T1000 (cell line): ENCODE results near the gene IFITM1.
"Not testable (repeated sequence)": the region's sequence is repeated elsewhere in the genome, so short reads cannot be mapped to it uniquely, and the experiment has no call there.

Source experiments
- DNase-seq: peaks from one replicate; lab custom pipeline; 2025; ENCODE audit warnings: mixed read lengths; lab: John Stamatoyannopoulos, UW

Gene IFITM1

DNA sequence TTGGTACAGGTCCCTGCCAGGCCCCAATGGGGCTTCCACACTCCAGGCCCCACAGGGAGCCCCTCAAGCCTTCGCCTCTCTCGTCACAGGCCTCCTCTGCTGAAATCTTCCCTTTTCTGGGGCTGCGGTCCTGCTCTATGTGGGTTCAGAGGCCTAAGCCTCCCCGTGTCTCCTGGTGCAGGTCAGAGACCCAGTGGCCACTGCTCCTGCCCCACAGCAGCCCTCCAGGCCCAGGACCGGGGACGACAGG lies 12.7 kb downstream of the IFITM1 start:
- no peak for DNase-seq

- DNase-seq: no peak
These were observed 13.2 kb downstream of the IFITM1 start for GRCh38 chr11:326842-327580.

- DNase-seq: no peak
These were observed 13.7 kb downstream of the IFITM1 start for GRCh38 chr11:327581-327923.

DNA sequence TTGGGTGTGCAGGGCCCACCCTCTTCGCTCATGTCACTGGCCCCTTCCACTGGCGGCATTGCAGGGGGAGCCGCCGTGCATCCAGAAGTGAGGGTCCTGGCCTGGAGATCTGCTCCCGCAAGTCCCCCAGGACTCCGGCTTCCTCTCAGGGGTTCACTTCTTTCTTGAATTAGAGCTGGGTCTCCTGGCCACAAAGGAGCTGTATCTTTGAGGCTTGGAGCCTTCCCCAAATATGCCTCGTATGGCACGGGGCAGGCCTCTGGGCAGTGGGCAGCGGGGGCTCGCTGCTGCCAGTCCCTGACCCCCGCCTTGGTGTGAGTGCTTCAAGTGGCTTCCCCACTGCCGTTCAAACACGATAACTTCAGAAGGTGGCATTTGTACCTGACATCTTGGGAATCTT lies 14.2 kb downstream of the IFITM1 start:
- no peak for DNase-seq

DNA sequence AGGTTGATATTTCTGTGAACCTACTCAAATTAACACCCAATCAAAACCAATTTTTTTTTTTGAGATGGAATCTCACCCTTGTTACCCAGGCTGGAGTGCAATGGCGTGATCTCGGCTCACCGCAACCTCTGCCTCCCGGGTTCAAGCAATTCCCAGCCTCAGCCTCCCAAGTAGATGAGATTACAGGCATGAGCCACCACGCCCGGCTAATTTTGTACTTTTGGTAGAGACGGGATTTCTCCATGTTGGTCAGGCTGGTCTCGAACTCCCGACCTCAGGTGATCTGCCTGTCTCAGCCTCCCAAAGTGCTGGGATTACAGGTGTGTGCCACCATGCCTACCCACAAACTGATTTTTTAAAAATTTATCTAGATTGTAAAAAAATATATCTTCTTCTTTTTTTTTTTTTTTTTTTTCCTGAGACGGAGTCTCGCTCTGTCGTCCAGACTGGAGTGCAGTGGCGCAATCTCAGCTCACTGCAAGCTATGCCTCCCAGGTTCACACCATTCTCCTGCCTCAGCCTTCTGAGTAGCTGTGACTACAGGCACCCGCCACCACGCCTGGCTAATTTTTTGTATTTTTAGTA lies 14.8 kb downstream of the IFITM1 start:
- not testable (repeated sequence) for DNase-seq

- DNase-seq: no peak
These were observed 16.0 kb downstream of the IFITM1 start for GRCh38 chr11:329886-330253.

GRCh38 chr11:330307-330693 lies 16.5 kb downstream of the IFITM1 start:
- no peak for DNase-seq

- DNase-seq: no peak
These were observed 17.0 kb downstream of the IFITM1 start for GRCh38 chr11:330694-331357.

DNA sequence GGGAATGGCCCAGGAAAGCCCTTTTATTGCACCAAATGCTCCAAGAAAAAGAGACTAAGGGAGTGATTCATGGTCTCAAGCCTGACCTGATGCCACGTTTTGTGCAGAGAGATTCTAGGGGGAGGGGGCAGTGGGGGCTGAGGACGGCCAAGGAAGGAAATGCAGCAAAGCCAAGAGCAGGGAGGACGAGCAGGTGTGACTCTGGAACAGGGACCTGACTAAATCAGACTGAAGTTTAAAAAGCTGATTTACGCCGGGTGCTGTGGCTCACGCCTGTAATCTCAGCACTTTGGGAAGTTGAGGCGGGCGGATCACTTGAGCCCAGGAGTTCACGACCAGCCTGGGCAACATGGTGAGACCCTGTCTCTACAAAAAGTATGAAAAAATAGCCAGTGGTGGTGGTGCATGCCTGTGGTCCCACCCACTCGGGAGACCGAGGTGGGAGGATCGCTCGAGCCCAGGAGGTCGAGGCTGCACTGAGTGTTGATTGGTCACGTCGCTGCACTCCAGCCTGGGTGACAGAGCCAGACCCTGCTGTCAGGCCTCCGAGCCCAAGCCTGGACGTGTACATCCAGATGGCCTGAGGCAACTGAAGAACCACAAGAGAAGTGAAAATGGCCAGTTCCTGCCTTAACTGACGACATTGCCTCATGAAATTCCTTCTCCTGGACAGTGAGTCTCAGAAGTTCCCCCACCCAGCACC lies 17.7 kb downstream of the IFITM1 start:
- no peak for DNase-seq

DNA sequence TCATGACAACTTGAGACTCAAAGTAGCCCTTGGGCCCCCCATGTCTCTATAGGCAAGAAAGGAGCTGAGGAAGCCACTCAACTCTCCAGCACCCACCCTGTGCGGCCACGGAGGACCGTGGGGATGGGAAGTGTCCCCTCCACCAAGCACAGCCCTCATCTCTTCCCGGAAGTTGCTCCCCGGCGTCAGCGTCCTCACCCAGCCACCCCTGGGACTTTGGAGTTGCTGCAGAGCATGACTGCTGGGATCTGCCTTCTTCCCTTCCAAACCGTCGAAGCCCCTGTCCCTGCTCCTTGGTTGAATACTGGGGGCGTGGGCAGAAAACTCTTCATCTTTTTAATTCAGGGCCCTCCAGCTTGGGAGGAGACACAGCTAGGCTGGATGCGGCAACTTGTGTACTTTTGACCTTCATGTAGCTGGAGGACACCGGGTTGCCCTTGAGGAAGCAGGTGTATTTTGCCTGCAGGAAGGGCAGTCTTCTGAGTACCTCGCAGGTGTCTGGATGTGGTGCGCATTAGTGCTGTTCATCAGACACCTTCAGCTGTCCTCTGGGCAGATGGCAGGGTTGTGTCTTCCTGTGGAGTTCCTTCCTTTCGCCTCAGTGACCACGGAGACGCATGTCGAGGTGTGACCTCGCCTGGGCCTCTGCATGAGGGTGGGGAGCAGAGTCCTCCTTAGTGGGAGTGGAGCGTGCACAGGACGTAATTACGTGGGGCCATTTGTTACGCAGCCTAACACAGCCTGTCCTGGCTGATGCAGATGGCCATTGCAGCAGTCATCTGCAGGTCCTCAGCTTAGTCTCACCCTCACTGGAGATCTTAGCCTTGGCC lies 19.0 kb downstream of the IFITM1 start:
- DNase-seq: no peak

DNA sequence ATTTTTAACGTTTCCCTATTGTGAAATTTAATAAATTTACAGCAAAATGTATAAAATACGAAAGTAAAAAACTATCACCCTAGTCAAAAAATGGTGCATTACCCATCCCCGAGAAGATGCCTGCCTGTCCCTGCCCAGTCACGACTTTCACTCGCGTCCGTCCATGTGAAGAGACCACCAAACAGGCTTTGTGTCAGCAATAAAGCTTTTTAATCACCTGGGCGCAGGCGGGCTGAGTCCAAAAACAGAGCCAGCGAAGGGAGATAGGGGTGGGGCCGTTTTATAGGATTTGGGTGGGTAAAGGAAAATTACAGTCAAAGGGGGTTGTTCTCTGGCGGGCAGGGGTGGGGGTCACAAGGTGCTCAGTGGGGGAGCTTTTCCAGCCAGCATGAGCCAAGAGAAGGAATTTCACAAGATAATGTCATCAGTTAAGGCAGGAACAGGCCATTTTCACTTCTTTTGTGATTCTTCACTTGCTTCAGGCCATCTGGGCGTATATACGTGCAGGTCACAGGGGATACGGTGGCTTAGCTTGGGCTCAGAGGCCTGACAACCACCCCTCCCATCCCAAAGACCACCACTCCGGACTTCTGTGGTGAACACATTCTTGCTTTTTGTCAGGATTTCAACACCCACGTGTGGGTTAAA lies 19.9 kb downstream of the IFITM1 start:
- not testable (repeated sequence) for DNase-seq

DNA sequence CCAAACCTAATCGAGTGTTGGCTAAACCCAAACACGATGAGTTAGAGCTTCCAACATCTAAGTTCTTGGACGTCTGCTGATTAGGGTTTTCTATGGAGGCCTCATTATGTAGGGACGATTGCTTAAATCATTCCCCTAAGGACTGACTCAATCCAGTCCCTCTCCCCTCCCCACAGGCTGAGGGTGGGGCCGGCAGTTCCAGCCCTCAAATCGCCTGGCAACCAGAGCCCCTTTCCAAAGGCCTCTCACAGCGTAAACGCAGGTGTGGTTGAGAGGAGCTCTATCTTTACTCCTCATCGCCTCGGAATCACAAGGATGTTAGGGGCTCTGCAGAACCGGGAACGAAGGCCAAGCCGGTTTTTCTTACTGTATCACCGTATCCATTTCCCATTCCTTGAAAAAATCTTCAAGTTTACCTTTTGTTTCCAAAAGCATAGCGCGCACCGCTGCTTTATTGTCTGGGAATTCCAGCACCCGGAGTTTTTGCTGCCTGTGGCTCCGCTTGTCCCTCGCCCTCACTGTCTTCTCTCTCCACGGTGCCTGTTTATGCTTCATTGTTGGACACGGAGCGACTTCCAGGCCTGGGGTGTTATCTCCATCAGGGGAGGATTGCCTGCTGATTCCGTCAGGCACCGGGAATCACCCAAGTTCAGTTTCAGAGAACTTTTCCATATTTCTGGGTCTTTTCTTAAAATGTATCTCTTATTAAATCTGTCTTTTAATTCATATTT lies 20.6 kb downstream of the IFITM1 start:
- DNase-seq: no peak

GRCh38 chr11:335779-336658 lies 22.2 kb downstream of the IFITM1 start:
- DNase-seq: no peak

- no peak for DNase-seq
These were observed 22.9 kb downstream of the IFITM1 start for GRCh38 chr11:336659-337198.

DNA sequence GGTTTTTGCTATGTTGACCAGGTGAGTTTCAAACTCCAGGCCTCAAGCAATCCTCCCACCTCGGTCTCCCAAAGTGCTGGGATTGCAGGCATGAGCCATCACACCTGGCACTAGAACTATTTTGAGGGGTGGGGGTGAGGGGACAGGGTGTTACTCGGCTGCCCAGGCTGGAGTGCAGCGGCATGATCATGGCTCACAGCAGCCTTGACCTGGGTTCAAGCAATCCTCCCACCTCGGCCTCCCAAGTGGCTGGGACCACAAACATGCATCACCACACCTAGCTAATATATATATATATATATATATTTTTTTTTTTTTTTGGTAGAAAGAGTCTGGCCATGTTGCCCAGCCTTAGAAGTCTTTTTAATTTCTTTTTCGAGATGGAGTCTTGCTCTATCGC lies 23.9 kb downstream of the IFITM1 start:
- no peak for DNase-seq

DNA sequence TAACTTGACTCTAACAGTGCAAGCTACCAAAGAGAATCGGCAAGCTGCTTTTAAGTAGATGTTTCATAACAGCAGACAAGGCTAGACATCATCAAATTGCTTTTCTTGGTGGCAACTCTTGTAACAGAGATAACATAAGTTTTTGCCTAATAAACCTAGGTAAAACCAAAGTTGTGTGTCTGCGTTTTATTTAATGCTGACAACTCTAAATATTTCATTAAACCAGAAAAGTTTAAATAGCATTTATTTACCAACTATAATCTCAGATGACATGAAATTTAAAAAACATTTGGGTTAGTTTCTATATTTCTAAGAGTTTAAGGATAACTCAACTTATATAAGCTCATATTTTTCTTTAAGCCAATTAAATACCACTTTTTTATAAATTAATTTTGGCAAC lies 26.1 kb downstream of the IFITM1 start:
- no peak for DNase-seq

GRCh38 chr11:340539-341512 lies 27.0 kb downstream of the IFITM1 start:
- no peak for DNase-seq

GRCh38 chr11:342328-342727 lies 28.5 kb downstream of the IFITM1 start:
- no peak for DNase-seq
